IPS-18c (cell line): ENCODE results near the gene COL5A1.
"Not testable (repeated sequence)": the region's sequence is repeated elsewhere in the genome, so short reads cannot be mapped to it uniquely, and the experiment has no call there.

Experiments used
- H3K4me3 ChIP-seq: 2 replicates; pipeline ENCODE4 v1.7.0; 2013; ENCODE audit warnings: low read depth, mild to moderate bottlenecking, low read length, moderate library complexity; ENCODE audit not compliant: insufficient read depth
- H3K9me3 ChIP-seq: one replicate; pipeline ENCODE4 v1.6.1; 2013; ENCODE audit warnings: mild to moderate bottlenecking, low read length, moderate library complexity; ENCODE audit not compliant: control insufficient read depth, insufficient read depth

The COL5A1 gene

DNA sequence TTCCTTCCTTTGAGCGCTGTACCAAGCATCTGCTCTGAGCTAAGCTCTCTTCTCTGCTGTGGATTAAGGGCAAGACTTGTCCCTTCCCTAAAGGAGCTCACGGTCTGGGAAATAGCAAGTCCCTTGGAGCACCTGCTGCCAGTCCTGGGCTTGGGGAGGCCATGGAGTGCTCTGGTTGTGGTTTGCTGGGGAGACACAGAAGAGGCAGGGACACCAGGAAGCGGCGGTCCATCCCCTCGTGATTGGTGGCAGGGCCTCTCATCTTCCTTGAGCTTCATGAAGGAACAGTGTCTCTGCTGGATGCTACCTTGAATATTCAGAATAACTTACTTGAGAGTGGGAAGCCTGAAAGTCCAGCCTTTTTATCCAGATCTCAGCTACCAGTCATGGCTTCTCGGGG is 35.3 kb downstream of the COL5A1 start:
- Histone ChIP-seq H3K4me3 (no peak overlapping the region), H3K9me3 (no peaks in the 10 kb centered on the region)

DNA sequence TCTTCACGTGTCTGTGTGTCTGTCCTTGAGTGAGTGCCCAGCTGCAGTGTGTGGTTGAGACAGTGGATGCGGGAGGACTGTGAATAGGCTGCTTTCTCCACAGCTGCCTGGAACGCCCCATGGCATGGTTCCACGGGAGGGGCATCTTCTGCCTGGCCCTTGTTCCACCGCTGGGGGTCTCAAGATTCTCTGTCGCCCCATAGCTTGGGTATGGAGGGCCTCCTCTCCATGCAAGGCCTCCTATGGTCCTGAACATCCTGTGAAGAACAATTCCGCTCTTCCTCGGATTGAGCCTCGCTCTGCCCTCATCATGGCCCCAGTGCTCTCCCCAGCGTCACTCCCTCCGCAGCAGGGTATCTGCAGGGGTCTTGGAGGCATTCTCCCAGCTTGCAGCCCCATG is 36.1 kb downstream of the COL5A1 start:
- Histone ChIP-seq H3K9me3 (no peaks in the 10 kb centered on the region), H3K4me3 (no peak overlapping the region)

DNA sequence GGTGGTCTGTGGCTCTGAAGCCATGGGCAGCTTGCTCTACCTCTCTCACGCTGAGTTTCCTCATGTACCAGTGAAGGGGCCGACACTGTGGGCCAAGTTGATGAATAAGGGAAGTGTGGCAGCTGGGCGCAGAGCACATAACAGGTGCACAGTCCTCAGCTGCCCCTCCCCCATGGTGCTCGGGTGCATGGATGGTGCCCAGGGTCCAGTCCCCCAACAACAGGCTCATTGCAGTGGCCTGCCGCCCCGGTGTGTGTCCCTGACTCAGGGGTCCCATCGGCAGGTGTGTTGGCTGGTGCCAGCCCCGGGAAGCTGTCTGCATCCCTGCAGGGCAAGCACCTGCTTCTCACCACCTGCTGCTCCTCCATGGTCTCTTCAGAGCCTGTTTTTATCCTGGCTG is 36.6 kb downstream of the COL5A1 start:
- Histone ChIP-seq H3K4me3 (no peak overlapping the region), H3K9me3 (no peaks in the 10 kb centered on the region)

DNA sequence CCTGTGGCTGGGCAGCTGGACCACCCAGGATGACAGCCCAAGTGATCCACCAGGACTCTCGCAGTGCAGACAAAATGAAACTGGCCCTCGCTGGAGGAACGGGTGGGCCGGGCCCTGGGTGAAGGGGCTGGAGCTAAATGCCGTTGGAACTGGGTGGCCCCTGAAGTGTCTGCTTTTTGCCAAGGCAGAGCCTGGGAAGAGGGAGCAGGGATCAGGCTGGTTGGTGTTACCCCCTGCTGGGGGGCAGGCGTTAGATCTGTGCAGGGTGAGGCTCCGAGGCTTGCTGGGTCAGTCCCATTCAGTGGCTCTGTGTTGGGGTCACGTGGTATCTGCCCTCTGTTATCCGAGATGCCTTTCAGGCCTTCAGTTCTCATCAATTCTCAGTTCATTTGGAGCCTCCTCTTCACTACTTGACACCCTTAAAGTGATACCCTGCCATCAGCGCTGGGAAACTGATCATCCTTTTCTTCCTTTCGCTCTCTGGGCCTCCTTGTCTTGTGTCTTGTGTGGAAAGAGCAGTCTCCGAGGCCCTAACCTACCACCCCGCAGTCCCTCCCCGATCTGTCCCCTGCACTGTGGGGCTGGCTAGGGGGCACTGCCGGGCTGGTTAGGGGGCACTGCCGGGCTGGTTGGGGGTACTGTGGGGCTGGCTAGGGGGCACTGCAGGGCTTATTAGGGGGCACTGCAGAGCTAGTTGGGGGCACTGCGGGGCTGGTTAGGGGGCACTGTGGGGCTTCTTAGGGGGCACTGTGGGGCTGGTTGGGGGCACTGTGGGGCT is 37.3 kb downstream of the COL5A1 start:
- Histone ChIP-seq H3K9me3 (no peaks in the 10 kb centered on the region), H3K4me3 (no peak overlapping the region)

DNA sequence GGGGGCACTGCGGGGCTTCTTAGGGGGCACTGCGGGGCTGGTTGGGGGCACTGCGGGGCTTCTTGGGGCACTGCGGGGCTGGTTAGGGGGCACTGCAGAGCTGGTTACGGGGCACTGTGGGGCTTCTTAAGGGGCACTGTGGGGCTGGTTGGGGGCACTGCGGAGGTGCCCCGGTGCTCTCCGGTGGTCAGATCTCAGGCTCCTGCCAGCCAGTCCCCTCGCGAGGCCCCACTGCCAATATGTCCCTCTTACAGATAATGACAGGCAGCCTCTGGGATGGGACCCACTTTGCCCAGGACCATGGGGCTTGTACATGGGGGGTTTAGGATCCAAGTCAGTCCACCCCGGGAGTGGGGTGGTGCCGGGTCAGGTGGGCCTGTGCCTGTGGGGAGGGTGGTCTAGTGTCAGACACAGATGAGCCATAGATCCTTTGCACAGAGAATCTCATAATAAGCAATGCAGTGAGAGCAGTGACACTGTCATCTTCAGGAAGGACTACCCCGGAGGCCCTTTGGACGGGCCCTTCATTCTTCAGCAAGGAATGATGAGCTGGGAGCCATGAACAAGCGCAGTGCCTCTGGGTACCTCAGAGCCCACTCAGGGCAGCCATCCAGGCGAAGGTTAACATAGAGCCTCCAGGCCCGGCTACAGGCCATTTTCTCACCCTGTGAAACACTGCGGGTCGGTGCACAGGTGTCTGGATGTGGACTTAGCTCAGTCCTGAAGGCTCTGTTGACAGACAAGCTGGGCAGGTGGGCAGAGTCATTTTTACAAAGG is 38.2 kb downstream of the COL5A1 start:
- H3K9me3 ChIP-seq: no peaks in the 10 kb centered on the region
- H3K4me3 ChIP-seq: no peak overlapping the region

DNA sequence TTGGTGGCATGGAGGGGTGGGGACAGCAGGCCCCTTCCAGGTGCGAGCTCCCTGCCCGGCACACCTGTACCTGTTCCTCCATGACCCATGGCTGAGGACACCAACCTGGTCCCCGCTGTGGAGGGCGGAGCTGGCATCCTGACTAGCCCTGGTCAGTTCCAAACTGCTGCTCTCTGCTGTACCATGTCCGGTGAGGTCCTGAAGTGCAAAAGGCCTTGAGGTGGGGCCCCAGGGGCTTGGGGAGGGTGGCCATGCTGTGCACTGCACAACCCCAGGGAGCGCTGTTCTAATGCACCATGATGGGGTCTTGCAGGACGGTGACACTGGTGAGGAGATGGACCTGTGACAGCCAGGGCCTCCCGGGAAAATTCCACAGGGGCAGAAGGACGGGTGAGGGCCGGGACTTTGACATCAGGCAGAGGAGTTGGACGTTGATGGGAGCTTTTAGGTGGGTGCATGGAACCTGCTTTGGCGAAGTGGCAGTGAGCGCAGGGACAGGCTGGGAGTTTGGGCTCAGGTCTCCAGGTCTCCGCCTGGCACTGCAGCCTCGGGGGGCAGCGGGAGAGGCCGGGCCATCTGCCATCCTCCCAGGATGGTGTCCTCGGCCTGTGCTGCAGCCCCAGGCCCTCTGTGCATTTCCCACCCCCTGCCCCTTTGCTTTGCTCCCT is 38.9 kb downstream of the COL5A1 start:
- Histone ChIP-seq H3K4me3 (no peak overlapping the region), H3K9me3 (no peaks in the 10 kb centered on the region)

DNA sequence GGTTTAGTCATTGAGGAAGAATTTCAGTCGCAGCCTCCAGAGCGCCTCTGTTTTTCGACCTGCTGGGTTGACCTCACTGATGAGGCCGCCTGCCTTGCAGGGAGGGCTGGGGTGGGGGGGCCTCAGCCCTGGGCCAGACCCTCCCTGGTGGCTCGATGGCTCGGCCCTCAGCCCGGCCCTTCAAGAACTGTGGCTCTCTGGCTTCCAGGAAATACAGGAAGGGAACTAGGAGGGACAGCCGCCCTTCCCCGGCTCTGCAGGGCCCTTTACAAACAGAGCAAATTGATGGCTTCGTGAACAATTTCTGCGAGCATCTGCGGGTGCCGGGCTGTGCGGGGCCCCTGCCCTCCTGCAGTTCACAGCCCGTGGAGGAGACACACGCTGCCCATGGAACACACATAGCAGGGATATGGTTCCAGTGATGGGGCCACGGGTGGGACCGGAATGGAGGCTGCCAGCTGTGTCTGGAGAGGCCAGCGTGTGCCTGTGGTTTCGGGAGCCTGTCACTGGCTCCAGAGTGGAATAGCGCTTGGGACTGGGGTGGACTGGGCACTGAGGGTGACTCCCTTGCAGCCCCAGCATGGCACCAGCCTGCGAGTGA is 39.6 kb downstream of the COL5A1 start:
- Histone ChIP-seq H3K4me3 (no peak overlapping the region), H3K9me3 (no peaks in the 10 kb centered on the region)

DNA sequence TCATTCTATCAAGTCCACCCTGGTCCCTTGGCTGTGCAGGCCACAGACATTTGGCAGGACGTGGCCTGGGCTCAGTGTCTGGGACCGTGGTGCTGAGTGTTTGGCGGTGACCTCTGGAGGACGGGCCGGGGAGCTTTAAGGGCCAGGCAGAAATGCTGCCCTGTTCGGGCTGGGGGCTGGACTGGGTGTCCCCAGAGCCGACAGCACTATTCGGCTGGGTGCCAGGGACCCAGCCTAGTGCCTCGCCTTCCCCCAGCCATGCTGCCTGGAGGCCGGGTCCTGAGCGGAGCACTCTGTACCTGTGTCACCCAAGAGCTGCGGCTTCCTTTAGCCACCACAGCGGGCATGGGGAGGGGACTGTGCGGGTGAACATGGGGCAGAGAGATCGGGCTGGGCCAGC is 40.4 kb downstream of the COL5A1 start:
- no peak overlapping the region for H3K4me3 ChIP-seq

DNA sequence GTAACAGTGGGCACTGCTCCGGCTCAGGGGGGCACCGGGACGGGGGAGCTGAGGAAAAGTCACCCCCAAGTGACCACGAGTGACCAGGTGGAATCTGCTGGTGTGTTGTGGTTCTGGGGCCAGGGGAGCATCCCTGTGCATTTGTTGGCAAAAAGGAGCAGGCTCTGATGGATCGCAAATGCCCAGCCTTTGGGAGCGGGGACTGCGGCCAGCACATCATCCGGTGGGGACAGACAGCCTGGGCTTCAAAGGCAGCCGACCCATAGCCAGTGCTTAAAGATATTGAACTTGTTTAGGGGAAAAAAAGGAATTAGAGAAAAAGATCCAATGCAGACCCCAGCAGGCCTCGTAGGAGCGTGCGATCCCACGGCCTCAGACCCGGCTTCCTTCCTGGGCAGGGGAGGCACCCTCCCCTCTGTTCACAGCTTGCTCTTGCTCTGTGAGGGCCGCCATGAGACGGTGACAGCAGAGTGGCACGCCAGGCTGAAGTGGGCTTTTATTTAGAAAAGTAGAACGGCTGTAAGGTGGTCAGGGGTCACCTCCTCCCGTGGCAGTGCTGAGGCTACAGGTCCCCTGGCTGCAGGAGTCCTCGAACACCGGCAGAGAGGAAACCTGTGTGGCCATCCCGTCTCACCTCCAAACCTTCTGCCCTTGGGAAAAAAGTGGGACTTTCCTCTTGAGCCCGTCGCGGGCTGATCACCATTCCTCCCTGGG is 41.2 kb downstream of the COL5A1 start:
- Histone ChIP-seq H3K9me3 (peaks cover 2% of the 10 kb centered on the region), H3K4me3 (no peak overlapping the region)

More for the DNA sequence above, 40.4 kb downstream of the COL5A1 start:
- H3K9me3 ChIP-seq: no peaks in the 10 kb centered on the region

DNA sequence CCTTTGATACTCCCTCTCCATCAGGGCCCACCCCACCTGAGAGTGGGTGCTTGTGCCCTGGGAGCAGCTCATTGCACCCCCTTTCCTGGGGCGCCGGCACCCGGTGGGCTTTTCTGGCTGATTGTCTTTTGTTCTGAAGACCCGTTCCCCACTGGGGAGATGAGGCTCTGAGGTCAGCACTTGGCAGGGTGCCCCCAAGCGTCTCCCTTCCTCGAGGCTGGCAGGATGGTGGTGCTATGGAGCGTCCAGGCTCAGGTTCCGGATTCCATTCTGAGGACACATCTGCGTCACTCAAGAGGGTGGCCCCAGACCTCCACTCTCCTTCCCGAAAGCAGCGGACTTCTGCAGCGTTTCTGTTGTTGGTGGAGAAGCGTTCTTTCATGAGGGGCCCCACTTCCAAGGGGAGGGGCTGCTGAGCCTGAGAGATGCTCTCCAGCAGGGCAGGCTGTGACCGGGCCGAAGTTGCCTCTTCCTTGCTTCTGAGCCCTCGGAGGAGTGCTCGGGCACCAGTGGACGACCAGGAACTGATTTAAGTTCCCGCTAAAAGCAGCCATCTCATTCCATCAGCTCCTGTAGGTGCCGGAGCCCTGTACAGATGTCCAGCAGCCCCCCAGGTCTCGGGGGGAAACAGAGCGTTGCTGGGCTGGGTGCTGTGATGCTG is 42.2 kb downstream of the COL5A1 start:
- Histone ChIP-seq H3K4me3 (no peak overlapping the region), H3K9me3 (peaks cover 2% of the 10 kb centered on the region)

DNA sequence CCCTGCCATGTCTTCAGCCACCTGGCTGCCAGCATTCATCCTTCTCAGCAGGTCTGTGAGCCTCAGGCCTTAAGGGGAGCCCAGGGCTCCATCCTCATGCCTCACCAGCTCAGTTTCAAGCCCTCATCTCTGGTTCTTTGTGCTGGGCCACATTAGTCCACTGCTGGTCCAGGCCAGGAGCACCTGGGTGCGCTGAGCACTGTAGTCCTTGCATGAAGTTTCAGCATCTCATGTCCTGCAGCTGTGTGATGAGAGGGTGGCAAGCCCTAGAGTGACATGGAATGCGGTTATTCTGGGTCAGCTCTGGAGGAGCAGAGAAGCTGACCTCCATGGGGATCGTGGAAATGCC is 42.7 kb downstream of the COL5A1 start:
- no peak overlapping the region for H3K4me3 ChIP-seq
- peaks cover 2% of the 10 kb centered on the region for H3K9me3 ChIP-seq

DNA sequence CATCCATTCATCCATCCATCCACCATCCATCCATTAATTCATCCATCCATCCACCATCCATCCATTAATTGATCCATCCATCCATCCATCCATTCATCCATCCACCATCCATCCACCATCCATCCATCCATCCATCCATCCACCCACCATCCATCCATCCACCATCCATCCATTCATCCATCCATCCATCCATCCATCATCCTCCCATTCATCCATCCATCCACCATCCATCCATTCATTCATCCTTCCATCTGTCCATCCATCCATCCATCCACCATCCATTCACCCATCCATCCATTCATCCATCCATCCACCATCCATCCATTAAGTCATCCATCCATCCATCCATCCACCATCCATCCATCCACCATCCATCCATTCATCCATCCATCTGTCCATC is 43.3 kb downstream of the COL5A1 start:
- not testable (repeated sequence) for H3K9me3 ChIP-seq, H3K4me3 ChIP-seq

DNA sequence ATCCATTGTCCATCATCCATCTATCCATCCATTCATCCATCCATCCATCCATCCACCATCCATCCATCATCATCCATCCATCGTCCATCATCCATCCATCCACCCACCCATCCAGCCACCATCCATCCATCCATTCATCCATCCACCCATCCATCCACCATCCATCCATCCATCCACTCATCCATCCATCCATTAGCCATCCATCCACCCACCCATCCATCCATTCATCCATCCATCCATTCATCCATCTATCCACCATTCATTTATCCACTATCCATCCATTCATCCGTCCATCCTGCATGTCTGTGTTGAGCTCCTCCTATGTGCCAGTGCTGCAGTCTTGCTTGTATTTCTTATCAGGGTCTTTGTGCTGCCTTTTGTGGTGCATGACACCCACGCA is 44.2 kb downstream of the COL5A1 start:
- peaks cover 2% of the 10 kb centered on the region for H3K9me3 ChIP-seq
- H3K4me3 ChIP-seq: no peak overlapping the region

DNA sequence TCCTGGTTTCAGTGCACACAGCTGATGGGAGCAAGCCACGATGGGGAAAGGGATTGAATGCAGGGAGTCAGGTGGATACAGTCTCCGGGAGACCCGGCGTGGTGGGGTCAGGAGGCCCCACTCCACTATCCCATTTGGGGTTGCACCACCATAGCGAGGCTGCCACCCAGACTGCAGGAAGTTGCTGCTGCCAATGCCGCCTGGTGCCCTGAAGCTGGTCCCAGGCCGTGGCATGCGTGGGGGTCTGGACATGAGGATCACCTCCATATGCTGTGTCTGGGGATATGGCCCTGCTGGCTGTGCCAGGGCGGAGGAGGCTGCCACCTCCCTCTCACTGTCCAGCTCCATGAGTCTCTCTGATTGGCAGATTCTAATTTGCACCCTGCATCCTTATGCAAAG is 45.3 kb downstream of the COL5A1 start:
- peaks cover 2% of the 10 kb centered on the region for H3K9me3 ChIP-seq
- H3K4me3 ChIP-seq: no peak overlapping the region

DNA sequence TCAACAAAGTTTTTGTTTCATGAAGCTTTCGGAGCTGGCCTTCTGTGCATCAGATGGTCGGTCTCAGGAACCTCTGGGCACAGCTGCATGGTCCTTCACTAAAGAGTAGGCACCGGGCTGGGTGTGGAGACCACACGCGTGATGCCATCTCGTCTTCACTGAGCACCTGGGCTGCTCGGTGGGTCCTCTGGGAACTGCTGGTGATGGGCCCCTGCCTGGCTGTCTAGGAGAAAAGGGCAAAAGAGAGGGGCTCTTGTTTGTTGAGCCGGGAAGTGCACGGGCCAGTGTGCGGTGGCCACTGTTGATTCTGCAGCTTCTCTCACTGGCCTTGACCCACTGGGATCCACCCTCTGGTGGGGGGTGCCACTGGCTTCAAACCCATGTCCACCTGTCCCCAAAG is 46.0 kb downstream of the COL5A1 start:
- Histone ChIP-seq H3K4me3 (no peak overlapping the region), H3K9me3 (peaks cover 2% of the 10 kb centered on the region)

DNA sequence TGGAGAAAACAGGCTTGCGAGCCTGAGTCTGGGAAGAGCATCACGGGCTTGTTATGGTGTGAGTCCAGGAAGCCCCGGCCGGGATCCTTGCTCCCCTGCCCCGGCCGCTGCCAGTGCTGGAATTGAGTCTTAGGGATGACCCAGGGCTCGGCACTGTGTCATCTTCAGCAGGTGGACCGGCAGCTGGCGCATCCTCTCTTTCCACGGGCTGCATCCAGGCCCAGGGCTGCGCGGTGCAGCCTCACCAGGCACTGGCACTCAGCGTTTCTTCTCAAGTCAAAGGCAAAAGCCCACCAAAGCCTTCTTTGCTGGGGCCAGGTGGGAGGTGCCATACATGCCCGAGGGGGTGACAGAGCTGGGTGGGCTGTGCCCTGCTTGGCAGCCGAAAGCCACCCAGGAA is 46.6 kb downstream of the COL5A1 start:
- Histone ChIP-seq H3K4me3 (no peak overlapping the region), H3K9me3 (peaks cover 2% of the 10 kb centered on the region)
